Muscle of arm (tissue), 14 donors: Measurements from ENCODE around the gene NTM. TPM values are rescaled to one million over a fixed set of nuclear protein-coding genes. Genes with fewer than 3 reads are reported as not detected.
A peak's percentile ranks its signal among the peaks of the same experiment; 100 is the strongest.
"Not testable (repeated sequence)": the region's sequence is repeated elsewhere in the genome, so short reads cannot be mapped to it uniquely, and the experiment has no call there.

Source experiments
- DNase-seq: peaks from one replicate; pipeline ENCODE4 v3.0.0-alpha.2; 2013
- long read RNA-seq, 11 donors: transcript quantifications; one replicate each; lab custom pipeline, GENCODE V29; 2026
- polyA plus RNA-seq, 12 donors: library from polyadenylated mRNA; unstranded; fragments of 120-200 nt; gene quantifications; one replicate each; pipeline ENCODE4 v1.2.1, GENCODE V29; 2013; ENCODE audit not compliant: insufficient read length in 12 of 12

The NTM gene
- polyA plus RNA-seq: 10 to 100 TPM in 10 of 12 donors, 1 to 10 TPM in 1, not detected in 1; 9.6 to 40.9 (median 22.3) TPM
- long read RNA-seq, donor 1, partial matches to known transcripts: 0 of 3 reads
- long read RNA-seq, donor 1, other reads (novel, unspliced or antisense): 0 of 3 reads
- long read RNA-seq, donor 2, transcript NTM-206 (7 exons, 2,583 nt): major isoform, 6 of 10 reads
- long read RNA-seq, donor 2, partial matches to known transcripts: 0 of 10 reads
- long read RNA-seq, donor 2, other reads (novel, unspliced or antisense): 0 of 10 reads
- long read RNA-seq, donor 3, partial matches to known transcripts: 0 of 4 reads
- long read RNA-seq, donor 3, other reads (novel, unspliced or antisense): 0 of 4 reads
- long read RNA-seq, donor 4, partial matches to known transcripts: 0 of 5 reads
- long read RNA-seq, donor 4, other reads (novel, unspliced or antisense): 0 of 5 reads
- long read RNA-seq, donor 5: 0 reads
- long read RNA-seq, donor 6, partial matches to known transcripts: 0 of 5 reads
- long read RNA-seq, donor 6, other reads (novel, unspliced or antisense): 0 of 5 reads
- long read RNA-seq, donor 7, partial matches to known transcripts: 0 of 3 reads
- long read RNA-seq, donor 7, other reads (novel, unspliced or antisense): 0 of 3 reads
- long read RNA-seq, donor 8, partial matches to known transcripts: 0 of 2 reads
- long read RNA-seq, donor 8, other reads (novel, unspliced or antisense): 0 of 2 reads
- long read RNA-seq, donor 9, partial matches to known transcripts: 0 of 3 reads
- long read RNA-seq, donor 9, other reads (novel, unspliced or antisense): 0 of 3 reads
- long read RNA-seq, donor 10, partial matches to known transcripts: 0 of 6 reads
- long read RNA-seq, donor 10, other reads (novel, unspliced or antisense): 0 of 6 reads
- long read RNA-seq, donor 11, transcript NTM-206 (7 exons, 2,583 nt): major isoform, 9 of 13 reads
- long read RNA-seq, donor 11, partial matches to known transcripts: 0 of 13 reads
- long read RNA-seq, donor 11, other reads (novel, unspliced or antisense): 0 of 13 reads

DNA sequence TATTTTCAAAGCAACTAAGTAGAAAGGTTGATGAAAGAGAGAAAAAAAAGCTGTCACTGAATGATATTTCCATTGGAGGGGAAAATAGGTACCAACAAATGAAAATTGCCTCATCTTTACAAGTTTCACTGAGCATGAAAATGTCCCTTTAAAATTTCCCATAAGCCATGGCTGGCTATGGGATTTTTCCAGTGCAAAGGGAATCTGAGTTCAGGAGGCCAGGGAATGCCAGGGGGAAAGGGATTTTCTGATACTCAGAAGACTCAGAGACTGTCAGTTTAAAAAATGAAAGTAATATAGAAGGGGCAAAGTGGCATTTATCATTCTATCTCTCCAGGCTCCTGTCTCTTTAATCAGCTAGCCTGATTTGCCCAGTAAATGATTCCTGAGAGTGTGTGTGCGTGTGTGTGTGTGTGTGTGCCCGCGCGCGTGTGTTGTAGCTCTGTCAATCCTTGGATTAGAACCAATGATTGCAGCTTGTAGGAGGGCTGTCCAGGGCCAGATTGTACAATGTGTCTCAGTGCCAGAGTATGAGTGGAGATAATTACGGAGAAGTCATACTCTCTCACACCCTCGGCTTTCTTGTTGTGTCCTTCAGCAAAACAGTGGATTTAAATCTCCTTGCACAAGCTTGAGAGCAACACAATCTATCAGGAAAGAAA lies at the start of gene NTM:
Gene NTM, plus strand, starts transcription at position 526 of the 662 bp plus-strand sequence.
- DNase-seq: peak; percentile 46

DNA sequence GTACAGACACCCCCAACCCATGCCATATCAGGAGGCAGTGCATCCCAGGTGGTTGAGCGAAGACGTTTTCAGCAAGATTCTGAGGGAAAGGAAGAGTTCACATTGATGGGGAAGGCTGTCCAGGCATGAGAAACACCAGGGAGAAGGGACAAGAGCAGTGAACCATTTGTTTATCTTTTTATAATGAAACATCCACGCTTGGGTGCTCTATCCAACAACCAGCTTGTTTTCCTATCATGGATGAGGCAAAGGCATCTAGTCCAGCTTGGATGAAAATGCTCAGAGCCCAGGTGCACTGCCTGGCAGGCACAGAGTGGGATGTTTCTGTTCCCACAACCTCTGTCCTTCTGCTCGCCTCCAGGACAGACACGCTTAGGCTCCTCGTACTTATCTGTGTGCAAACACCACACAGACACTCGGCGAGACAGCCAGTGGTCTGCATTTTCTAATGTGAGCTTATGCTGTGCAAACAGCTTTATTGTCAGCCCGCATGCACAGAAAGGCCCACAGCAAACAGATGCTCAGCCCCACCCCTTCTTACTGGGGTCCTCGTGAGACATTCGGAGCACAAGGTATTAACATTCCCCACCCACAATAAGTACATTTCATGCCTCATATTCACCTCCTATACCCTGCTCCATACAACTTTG lies 45.4 kb upstream of the NTM start:
- DNase-seq: no peak

DNA sequence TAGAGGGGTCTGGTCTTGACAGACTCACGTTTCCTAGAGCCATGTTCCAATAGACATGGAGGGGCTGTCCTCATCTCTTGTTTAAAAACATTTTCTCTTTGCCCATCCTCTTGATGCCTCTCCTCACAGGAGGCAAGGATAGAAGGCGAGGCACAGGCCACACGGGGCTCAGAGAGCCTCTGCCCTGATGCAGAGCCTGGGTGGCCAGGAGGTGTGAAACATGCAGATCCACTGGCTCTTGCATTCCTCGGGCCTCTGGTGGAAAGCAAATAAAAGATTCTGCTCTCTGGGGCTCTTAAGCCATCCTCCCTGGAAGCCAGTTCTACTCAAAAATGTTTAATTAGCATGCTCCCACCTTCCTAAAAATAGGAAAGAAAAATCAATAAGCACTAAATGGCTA lies 43.6 kb upstream of the NTM start:
- DNase-seq: no peak

DNA sequence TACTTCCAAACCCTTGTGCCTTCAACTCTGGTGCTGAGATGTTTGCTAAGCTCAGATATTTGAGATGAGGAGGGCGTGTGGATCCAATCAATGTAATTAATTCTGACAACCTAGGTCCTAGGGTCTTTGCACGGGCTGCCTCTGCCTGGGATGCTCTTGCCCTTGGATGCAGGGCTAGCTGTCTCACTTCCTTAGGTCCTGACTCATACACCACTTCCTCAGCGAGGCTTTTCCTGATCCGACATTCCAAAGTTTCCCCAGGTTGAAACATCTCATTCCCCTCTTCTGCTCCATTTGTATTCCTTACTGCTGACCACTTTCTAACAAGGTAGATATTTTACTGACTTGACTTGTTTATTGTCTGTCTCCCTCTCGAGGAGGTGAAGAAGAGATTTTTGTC lies 43.0 kb upstream of the NTM start:
- DNase-seq: no peak

DNA sequence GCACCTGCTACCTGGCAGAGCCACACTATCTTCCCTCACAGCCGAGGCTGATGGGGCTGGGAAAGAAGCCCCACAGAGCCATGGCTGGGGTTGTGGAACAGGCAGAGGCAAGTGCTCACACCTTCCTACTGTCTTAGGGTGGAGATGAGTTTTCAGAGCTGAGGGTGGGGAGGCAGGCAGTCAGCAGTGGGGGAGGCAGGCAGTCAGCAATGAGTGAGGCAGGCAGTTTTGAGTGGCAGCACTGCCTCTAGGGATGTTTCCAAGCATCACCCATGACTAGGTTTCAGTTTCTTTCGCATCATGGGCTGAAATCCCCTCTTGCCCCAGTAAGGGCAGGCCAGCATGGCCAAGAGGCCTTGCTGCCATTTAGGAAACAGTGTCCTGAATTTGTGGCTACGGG lies 41.6 kb upstream of the NTM start:
- no peak for DNase-seq

DNA sequence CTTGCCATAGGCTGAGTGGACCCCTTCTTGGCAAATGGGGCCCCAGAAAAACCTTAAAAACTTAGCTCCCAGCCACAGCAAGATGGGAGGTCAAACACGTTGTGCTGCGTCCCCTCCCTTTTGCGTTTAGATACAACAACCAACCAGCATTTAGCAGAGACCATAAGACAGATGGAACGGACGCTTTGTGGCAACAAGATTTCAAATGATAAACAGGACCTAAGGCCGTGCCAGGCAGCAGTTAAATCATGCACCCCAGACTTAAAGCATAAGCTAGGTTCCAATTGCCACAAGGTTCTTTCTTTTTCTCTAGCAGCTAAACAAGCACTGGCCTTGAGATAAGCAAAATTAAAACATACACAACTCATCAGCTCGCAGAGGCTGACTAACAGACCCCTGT lies 39.4 kb upstream of the NTM start:
- DNase-seq: no peak

DNA sequence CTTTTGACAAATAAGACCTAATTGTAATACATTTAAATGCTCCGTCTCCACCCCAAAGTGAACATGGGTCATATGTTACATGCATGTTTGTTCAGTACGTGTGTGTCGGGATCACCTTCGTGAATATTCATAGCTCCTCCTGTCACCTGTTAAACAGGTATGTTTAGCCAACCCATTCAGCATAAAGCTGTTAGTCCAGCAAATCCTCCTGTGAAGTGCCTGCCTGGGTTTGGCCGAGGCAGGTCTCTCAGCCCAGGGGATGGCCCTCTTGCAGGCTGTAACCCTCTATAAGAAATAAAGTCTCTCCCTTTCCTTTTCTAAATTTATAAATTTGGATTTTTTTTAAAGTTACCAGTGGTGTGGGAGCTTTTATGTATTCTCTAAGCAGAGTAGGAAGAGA lies 38.9 kb upstream of the NTM start:
- DNase-seq: no peak

DNA sequence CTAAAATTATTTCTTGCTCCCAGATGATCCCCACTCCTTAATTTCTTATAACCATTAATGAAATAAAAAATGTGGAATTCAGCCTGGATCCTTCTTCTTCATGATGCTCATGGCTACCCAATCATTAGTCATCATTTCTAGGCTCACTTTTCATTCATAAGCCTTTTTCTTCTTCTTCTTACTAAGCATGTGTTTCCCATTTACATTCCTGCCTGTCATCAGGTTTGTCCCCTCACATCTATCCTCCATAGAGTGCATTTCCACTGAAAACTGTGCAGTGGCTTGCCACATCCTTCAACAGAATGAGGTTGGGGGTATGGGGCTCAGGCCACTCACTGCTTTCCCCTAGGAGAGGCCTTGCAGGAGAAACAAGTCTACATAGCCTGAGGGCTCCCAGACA lies 35.8 kb upstream of the NTM start:
- no peak for DNase-seq

DNA sequence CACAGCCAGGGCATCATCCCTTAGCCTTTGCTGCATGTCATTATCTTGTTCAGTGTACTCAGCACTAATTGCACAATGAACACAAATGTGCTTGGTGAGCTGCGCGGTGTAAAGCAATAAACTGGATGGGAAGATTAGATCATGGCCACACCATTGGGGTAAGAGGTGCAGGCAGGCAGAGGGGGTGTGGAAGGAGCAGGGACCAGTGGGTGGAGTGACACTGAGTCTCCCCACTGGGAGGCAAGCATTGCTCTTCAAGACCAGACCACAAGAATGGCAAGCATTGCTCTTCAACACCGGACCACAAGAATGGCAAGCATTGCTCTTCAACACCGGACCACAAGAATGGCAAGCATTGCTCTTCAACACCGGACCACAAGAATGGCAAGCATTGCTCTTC lies 28.5 kb upstream of the NTM start:
- DNase-seq: not testable (repeated sequence)

DNA sequence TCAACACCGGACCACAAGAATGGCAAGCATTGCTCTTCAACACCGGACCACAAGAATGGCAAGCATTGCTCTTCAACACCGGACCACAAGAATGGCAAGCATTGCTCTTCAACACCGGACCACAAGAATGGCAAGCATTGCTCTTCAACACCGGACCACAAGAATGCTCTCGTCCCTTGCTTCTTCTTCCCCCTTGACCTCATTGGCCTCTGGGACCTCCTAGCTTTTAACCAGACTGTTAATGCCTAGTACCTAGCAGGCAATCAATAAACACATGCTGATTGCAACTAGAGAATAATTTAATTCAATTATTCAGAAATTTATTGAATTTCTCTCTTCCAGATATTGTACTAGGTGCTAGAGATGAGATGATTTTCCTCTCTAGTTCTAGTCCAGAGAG lies 28.0 kb upstream of the NTM start:
- DNase-seq: not testable (repeated sequence)

DNA sequence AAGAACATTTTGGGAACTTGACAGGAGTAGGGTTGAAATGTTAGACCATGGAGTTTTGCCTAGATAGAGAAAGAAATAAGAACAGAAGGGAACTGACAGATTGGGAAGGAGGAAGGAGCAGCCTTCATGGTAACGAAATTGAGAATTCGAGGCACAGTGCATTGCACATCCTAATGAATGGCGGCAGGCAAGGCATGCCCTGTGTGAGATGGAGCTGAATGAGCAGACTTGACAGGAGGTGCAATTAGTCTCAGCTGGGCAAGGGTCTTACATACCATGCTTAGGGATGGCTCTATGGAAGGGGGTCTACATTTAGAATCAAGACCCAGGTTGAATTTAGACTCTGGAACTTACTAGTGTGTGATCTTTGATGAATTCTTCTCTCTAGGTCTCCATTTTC lies 25.0 kb upstream of the NTM start:
- no peak for DNase-seq

DNA sequence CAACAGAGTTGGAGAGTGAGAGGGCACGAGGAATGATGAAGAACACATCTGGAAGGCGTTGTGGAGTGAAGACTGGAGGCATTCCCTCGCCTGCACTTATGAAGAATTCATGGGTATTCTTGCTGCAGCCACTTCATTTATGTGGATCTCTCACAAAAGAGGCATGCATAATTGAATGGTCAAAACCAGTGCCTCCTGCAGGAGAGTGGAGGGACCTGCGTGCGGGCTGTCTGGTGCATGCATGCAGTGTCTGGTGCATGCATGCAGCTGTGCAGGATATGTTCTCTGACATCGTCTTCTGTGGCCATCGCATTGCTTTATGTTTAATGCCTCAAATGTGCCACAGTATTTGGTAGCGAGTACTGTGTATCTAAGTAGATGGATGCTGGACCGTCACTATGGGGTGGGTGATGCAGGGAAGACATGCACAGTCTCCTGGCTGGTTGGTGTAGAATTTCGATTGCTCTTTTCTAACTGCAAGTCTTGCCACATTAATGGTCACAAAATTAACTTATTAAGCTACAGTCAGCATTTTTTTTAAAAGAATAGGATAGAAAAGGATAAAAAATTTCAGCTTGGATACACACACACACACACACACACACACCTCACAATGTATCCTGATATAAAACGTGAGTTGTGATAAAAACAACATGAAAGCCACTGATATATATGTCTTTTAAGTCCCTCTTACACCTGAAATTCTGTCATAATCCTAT lies 20.9 kb upstream of the NTM start:
- DNase-seq: no peak

DNA sequence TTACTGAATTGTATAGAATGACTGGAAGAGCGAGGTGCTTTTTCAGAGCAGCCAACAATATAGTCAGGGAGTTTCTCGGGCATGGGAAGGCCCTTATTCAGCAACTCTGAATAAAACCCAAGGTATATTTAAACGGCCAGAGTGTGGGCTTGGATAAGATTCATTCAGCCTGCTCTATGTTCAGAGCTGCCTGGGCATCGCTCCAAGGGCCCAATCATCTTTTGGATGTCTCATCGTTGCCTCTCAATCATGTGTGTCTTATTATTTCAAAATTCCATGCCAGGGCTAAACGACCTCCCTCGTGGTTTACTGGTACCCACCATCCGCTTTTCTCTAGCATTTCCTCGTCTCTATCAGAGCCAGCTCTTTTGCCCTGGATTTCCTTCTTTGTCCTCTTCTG lies 19.5 kb upstream of the NTM start:
- no peak for DNase-seq

DNA sequence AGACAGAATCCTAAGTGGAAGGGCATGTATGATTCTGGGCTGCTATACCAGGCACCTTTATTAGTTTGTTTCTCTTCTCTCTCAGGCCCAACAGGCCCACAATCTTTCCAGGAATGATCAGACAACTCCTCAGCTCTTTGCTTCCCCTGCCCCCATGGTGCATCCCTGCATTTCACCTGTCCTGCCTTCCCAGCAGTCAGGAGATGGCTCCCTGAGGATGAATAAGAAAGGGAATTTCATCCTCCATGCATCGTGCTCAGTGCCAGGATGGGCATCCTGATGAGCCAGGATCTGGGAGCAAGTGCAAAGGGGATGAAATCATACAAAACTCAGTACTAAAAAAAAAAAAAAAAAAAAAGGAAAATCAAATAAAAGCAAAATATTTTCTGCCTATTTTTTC lies 18.6 kb upstream of the NTM start:
- no peak for DNase-seq

DNA sequence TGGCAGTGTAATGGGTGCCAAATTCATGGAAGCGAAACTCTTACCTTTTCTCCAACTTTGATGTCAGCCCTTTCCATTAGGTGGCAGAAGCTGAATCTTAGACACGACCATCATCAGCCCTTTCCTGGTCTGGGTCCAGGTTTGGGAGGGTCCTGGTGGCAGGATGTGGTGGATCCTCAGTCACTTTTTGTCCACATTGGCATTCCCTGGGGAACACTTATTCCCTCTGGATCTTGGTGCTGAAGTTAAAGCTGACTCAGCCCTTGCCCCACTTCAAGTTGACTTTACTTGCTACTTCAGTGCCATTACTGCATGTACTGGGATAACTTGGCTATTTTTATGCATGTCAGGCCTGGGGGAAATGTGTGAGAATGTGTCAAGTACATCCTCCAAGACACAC lies 16.6 kb upstream of the NTM start:
- no peak for DNase-seq

DNA sequence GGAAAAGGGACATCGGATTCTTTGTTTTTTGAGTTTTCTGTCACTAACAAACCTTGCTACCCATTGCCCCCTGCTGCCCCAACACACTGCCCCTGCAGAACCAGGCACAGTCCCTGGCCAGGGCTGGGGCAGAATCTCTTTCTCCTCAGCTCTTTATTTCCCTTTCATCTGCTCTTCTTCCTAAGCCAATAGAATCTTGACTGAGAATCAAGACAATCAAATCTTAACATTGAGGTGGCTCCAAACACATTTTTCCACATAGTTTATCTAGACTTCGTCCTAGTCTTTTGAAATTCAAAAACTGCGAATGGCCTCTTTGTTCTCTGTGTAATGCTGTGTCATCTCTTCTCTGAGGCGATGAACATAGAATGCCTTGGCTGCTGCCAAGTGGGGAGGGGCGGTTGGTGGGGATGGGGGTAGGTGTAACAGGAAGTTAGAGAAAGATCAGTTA lies 16.1 kb upstream of the NTM start:
- DNase-seq: no peak

DNA sequence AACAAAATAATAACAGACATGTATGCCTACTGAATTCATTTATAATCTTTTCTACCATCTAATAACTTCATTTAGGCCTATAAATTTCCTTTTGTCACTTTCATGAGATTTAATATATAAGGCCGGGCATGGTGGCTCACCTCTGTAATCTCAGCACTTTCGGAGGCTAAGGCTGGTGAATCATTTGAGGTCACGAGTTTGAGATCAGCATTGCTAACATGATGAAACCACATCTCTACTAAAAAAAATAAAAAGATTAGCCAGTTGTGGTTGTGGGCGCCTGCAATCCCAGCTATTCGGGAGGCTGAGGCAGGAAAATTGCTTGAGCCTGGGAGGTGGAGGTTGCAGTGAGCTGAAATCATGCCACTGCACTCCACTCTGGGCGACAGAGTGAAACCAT lies 14.2 kb upstream of the NTM start:
- no peak for DNase-seq

DNA sequence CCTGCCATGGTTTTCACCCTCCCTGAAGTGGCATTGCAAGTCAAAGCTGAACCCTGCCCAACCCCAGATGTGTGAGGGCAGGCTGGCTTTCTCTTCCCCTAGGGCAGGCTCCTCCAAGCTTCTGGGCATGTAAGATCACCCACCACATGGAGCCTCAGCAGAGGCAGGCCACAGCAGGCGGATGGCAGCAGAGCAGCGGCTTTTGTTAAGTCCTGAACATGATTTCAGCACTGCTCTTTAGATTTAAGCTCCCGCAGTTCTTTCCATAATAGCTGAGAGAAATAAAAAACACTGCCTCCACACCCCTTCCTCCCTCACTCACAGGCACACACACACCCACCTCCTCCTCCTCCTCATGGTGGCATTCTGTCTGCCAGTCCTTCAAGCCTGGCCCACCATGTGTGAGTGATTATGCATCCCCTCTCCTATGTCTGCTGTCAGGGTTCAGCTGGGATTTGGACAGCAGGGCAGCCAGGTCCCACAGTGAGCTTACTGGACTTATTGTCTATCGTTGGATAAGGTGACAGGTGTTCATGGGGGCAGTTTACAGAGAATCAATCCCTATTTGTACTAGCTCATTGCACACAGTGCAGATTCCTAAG lies 5.0 kb upstream of the NTM start:
- no peak for DNase-seq

DNA sequence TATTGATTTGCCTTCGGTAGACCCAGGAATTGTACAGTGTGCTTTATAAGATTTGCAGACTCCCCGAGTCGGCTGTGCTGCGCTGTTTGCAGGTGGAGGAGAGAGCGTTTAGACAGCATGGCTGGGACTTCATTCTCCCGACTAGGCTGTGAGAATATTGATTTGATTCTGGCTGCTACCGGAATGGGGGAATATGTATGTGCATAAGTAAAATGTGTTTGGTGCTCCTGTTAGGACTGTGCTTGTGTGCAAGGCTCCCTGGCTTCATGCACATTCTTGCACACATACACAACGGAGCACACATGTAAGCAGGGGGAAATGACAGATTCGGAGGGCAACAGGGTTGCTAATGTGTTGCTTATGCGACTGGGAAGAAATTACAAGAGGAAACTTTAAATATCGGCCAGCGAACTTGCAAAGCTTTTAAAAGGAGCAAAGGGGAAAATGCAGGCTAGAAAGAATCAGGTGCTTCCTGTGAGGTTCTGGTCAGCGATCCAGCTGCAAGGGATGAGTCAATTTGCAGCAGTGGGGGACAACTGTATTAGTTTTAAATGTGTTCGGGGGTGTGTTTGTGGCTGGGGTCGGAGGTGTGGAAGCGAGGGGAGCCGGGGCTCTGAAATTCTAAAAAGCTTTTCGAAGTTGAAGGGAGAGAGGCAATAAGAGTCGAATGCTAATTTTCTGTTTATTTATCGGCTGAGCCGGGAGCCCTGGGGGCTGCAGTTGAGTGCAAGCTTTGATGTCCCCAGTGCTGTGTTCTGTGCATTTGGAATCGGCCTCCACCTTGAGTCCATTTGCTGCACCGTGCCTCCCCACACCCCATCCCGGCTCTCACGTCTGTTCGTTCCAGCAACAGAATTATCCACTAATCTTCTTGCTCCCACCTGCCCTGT lies 731 bp downstream of the NTM start:
- DNase-seq: peak; percentile 15

DNA sequence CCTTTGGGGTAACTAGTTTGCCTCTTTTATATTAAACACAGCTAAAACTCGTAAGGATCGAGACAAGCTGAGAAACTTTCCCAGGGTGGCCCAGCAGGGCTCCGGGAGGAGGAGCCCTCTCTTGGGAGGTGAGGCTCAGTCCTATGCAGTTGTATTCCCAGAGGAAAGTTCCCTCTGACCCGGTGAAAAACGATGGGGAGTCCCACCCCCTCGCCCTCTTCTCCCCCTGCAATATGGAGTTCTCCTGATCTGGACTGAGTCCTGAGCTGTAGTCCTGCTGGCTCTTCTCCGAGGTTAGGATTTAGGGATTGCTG lies 1.3 kb downstream of the NTM start:
- no peak for DNase-seq
